GM12891 (cell line): Measurements from ENCODE around the gene TPSAB1.
"Not testable (repeated sequence)": the region's sequence is repeated elsewhere in the genome, so short reads cannot be mapped to it uniquely, and the experiment has no call there.

Source experiments
- DNase-seq: peaks from one replicate; pipeline ENCODE4 v3.0.0; 2011; ENCODE audit warnings: low spot score; ENCODE audit not compliant: insufficient read length
- FAIRE-seq: peaks from 2 replicates; lab custom pipeline; 2011; peaks lifted over from hg19 to GRCh38; lab: Jason Lieb, UNC
- PAX5 ChIP-seq: IDR thresholded peaks from 2 replicates; pipeline ENCODE4 v1.6.1; 2011; ENCODE audit warnings: low read length, moderate library complexity, mild to moderate bottlenecking; ENCODE audit not compliant: insufficient read depth, severe bottlenecking
- POLR2A ChIP-seq: IDR thresholded peaks from 2 replicates; pipeline ENCODE4 v1.6.1; 2011; ENCODE audit warnings: low read depth, low read length, control low read depth
- POLR2AphosphoS5 ChIP-seq: IDR thresholded peaks from 2 replicates; pipeline ENCODE4 v1.6.1; 2011; ENCODE audit warnings: low read depth, low read length, control low read depth
- POU2F2 ChIP-seq: IDR thresholded peaks from 2 replicates; pipeline ENCODE4 v1.6.1; 2011; ENCODE audit warnings: low read depth, mild to moderate bottlenecking, control low read depth, low read length, moderate library complexity
- SPI1 ChIP-seq: IDR thresholded peaks from 2 replicates; pipeline ENCODE4 v1.6.1; 2011; ENCODE audit warnings: low read depth, low read length, control low read depth
- TAF1 ChIP-seq: IDR thresholded peaks from 2 replicates; pipeline ENCODE4 v1.6.1; 2011; ENCODE audit warnings: low read depth, low read length, control low read depth

The TPSAB1 gene

GRCh38 chr16:1263591-1264344 lies 23.3 kb downstream of the TPSAB1 start:
- no peak for FAIRE-seq

GRCh38 chr16:1264345-1265089 lies 24.0 kb downstream of the TPSAB1 start:
- DNase-seq: no peak
- peak; percentile 66 for FAIRE-seq
- TF ChIP-seq PAX5 (no peak), POLR2A (no peak), POLR2AphosphoS5 (no peak), SPI1 (no peak), POU2F2 (no peak), TAF1 (no peak)

More at GRCh38 chr16:1263591-1264344, 23.3 kb downstream of the TPSAB1 start:
- no peak for DNase-seq
- TF ChIP-seq PAX5: no peak
- no peak for TF ChIP-seq TAF1
- no peak for TF ChIP-seq POLR2A
- no peak for TF ChIP-seq SPI1
- TF ChIP-seq POU2F2: no peak
- TF ChIP-seq POLR2AphosphoS5: no peak

- FAIRE-seq: no peak
- DNase-seq: no peak
- TF ChIP-seq SPI1: no peak
- no peak for TF ChIP-seq TAF1
- TF ChIP-seq POU2F2: no peak
- no peak for TF ChIP-seq POLR2A
- TF ChIP-seq PAX5: no peak
- no peak for TF ChIP-seq POLR2AphosphoS5
These were observed 24.7 kb downstream of the TPSAB1 start for GRCh38 chr16:1265090-1265630.

GRCh38 chr16:1265826-1266225 lies 25.3 kb downstream of the TPSAB1 start:
- TF ChIP-seq SPI1 (no peak), PAX5 (no peak), POU2F2 (no peak), POLR2A (no peak), TAF1 (no peak), POLR2AphosphoS5 (no peak)
- FAIRE-seq (no peak), DNase-seq (no peak)

GRCh38 chr16:1269418-1269817 lies 28.9 kb downstream of the TPSAB1 start:
- DNase-seq, FAIRE-seq: not testable (repeated sequence)

GRCh38 chr16:1271380-1271723 lies 30.8 kb downstream of the TPSAB1 start:
- TF ChIP-seq POLR2A (no peak), SPI1 (no peak), POU2F2 (no peak), TAF1 (no peak), POLR2AphosphoS5 (no peak)
- no peak for FAIRE-seq
- DNase-seq: no peak

GRCh38 chr16:1271724-1272413 lies 31.4 kb downstream of the TPSAB1 start:
- not testable (repeated sequence) for DNase-seq, FAIRE-seq

GRCh38 chr16:1272453-1273198 lies 32.1 kb downstream of the TPSAB1 start:
- no peak for FAIRE-seq
- TF ChIP-seq POLR2AphosphoS5: no peak
- no peak for TF ChIP-seq POU2F2
- no peak for TF ChIP-seq POLR2A
- TF ChIP-seq PAX5: no peak
- no peak for TF ChIP-seq SPI1
- TF ChIP-seq TAF1: no peak
- no peak for DNase-seq

GRCh38 chr16:1273816-1274215 lies 33.3 kb downstream of the TPSAB1 start:
- DNase-seq: no peak
- TF ChIP-seq POLR2AphosphoS5: no peak
- no peak for TF ChIP-seq POLR2A
- TF ChIP-seq SPI1: no peak
- TF ChIP-seq POU2F2: no peak
- TF ChIP-seq TAF1: no peak
- TF ChIP-seq PAX5: no peak
- FAIRE-seq: no peak
